Adipocyte (in vitro differentiated cells): ENCODE data around the gene SLC38A2.

Experiments
- DNase-seq: peaks from one replicate; pipeline ENCODE4 v3.0.0-alpha.2; 2015; ENCODE audit warnings: low read depth
- H3K27me3 ChIP-seq: replicated peaks from 2 replicates; pipeline ENCODE4 v1.7.0; 2013; ENCODE audit warnings: mild to moderate bottlenecking, low read length, moderate library complexity; ENCODE audit not compliant: control insufficient read depth, insufficient read depth
- H3K36me3 ChIP-seq: 2 replicates; pipeline ENCODE4 v1.7.0; 2013; ENCODE audit warnings: low read length, mild to moderate bottlenecking, moderate library complexity; ENCODE audit not compliant: control insufficient read depth, insufficient read depth, severe bottlenecking
- H3K4me1 ChIP-seq: 2 replicates; pipeline ENCODE4 v1.7.0; 2013; ENCODE audit warnings: mild to moderate bottlenecking, low read length, moderate library complexity; ENCODE audit not compliant: control insufficient read depth, insufficient read depth
- H3K4me3 ChIP-seq: 2 replicates; pipeline ENCODE4 v1.7.0; 2013; ENCODE audit warnings: mild to moderate bottlenecking, low read length, moderate library complexity
- H3K9ac ChIP-seq: 2 replicates; pipeline ENCODE4 v1.7.0; 2013; ENCODE audit warnings: mild to moderate bottlenecking, low read length, moderate library complexity
- H3K9me3 ChIP-seq: 2 replicates; pipeline ENCODE4 v1.7.0; 2013; ENCODE audit warnings: mild to moderate bottlenecking, low read length, moderate library complexity; ENCODE audit not compliant: control insufficient read depth

SLC38A2 gene

DNA sequence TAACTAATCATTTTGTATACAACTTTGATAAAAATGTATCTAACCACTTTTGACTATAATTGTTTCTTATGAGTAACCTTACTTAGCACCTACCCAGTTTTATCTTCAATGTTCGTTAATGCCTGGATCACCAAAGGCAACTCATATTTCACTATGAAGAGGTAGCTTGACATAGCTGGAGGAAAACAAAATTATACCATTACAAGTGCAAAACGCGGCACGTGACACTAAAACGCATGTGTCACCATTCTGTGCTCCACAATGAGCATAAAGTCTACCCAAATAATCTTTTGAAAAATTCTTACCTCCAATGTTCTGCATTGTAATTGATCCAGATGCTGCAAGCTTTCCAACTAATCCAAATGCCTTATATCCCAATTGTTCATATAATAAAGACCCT, 5.8 kb downstream of the SLC38A2 start:
- H3K4me3 ChIP-seq: peak overlapping the region; percentile 97
- H3K4me1 ChIP-seq: peaks cover 68% of the 10 kb centered on the region
- no peaks in the 10 kb centered on the region for H3K27me3 ChIP-seq
- peak overlapping the region; percentile 99 for H3K9ac ChIP-seq
- DNase-seq: peak; percentile 23
- H3K36me3 ChIP-seq: peaks cover 94% of the 10 kb centered on the region
- no peaks in the 10 kb centered on the region for H3K9me3 ChIP-seq

DNA sequence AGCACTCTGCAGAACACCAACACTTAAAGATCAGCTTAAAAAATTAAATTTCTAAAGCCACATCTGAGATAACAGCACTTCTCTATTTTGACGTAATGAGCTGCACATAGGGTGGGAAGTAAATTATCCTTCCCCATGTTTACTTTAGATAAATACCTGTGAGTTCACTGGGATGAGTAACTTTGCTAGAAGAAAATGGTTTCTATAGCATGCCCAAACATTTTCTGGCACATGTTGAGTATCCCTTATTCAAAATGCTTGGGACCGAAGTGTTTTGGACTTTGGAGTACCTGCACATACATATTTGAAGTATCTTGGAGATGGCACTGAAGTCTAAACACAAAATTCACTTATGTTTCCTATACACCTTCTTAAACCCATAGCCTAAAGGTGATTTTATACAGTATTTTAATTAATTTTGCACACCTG, 6.6 kb downstream of the SLC38A2 start:
- H3K9me3 ChIP-seq: no peaks in the 10 kb centered on the region
- peaks cover 73% of the 10 kb centered on the region for H3K4me1 ChIP-seq
- peak overlapping the region; percentile 97 for H3K4me3 ChIP-seq

DNA sequence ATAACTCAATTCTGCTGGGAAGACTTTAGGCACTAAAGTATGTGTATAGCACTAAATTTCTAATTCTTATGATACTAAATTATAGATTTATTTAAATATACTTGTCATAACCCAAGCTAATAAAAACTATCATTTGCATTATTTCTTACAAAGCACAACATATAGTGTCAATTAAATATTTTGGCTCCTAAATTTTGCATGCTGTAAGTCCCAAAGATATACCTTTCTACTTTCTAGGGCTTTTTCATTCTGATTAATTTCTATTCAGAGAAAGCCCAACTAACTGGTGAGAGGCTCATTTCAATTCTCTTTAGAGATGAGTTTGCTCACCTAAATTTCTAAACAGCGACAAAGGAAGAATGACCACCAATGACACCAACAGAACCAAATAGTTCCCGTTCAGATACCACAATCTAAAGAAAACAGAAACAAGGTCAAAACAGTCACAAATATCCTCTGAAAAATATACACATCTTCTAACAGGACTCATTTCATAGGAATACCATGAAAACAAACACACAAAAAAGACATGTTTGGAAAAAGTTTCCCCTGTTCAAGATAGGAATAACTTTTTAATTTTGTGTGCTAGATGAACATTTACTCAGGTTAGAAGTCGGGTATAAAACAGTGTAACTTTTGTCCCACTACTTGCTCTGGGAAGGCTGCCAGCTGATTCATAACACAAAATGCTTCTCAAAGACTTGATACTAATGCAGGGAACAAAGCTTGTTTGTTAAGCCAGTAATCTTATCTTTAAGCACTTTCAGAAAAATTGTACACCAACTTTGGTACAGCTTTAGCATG, 7.6 kb downstream of the SLC38A2 start:
- Histone ChIP-seq H3K27me3 (no peaks in the 10 kb centered on the region), H3K4me1 (peaks cover 78% of the 10 kb centered on the region), H3K36me3 (peaks cover 100% of the 10 kb centered on the region), H3K9ac (peak overlapping the region; percentile 99), H3K4me3 (peak overlapping the region; percentile 97), H3K9me3 (no peaks in the 10 kb centered on the region)
- DNase-seq: peak; percentile 75

More for the DNA sequence above, 6.6 kb downstream of the SLC38A2 start:
- Histone ChIP-seq H3K27me3 (no peaks in the 10 kb centered on the region), H3K9ac (peak overlapping the region; percentile 99), H3K36me3 (peaks cover 100% of the 10 kb centered on the region)
- peak; percentile 12 for DNase-seq

GRCh38 chr12:46364300-46364696, 8.3 kb downstream of the SLC38A2 start:
- H3K4me3 ChIP-seq: peak overlapping the region; percentile 97
- H3K9ac ChIP-seq: peak overlapping the region; percentile 99
- no peaks in the 10 kb centered on the region for H3K9me3 ChIP-seq
- H3K4me1 ChIP-seq: peaks cover 81% of the 10 kb centered on the region
- H3K36me3 ChIP-seq: peaks cover 100% of the 10 kb centered on the region
- no peaks in the 10 kb centered on the region for H3K27me3 ChIP-seq
- DNase-seq: no peak

GRCh38 chr12:46363582-46364299, 8.8 kb downstream of the SLC38A2 start:
- Histone ChIP-seq H3K36me3 (peaks cover 100% of the 10 kb centered on the region), H3K9me3 (no peaks in the 10 kb centered on the region), H3K4me3 (peak overlapping the region; percentile 97), H3K4me1 (peaks cover 82% of the 10 kb centered on the region), H3K27me3 (no peaks in the 10 kb centered on the region), H3K9ac (peak overlapping the region; percentile 99)
- DNase-seq: no peak

GRCh38 chr12:46362895-46363581, 9.5 kb downstream of the SLC38A2 start:
- Histone ChIP-seq H3K4me1 (peaks cover 85% of the 10 kb centered on the region), H3K36me3 (peaks cover 97% of the 10 kb centered on the region), H3K9ac (peak overlapping the region; percentile 99), H3K27me3 (no peaks in the 10 kb centered on the region), H3K9me3 (no peaks in the 10 kb centered on the region), H3K4me3 (peak overlapping the region; percentile 97)
- DNase-seq: peak; percentile 62

GRCh38 chr12:46361667-46362034, 10.9 kb downstream of the SLC38A2 start:
- peaks cover 83% of the 10 kb centered on the region for H3K36me3 ChIP-seq
- peaks cover 71% of the 10 kb centered on the region for H3K4me1 ChIP-seq
- peak overlapping the region; percentile 99 for H3K9ac ChIP-seq
- H3K4me3 ChIP-seq: peak overlapping the region; percentile 97
- H3K9me3 ChIP-seq: no peaks in the 10 kb centered on the region
- DNase-seq: no peak
- no peaks in the 10 kb centered on the region for H3K27me3 ChIP-seq

- Histone ChIP-seq H3K36me3 (peaks cover 78% of the 10 kb centered on the region), H3K9ac (peak overlapping the region; percentile 99), H3K4me1 (peaks cover 65% of the 10 kb centered on the region), H3K9me3 (no peaks in the 10 kb centered on the region), H3K4me3 (peak overlapping the region; percentile 97), H3K27me3 (no peaks in the 10 kb centered on the region)
- DNase-seq: peak; percentile 14
These were observed 11.5 kb downstream of the SLC38A2 start for GRCh38 chr12:46360908-46361666.

DNA sequence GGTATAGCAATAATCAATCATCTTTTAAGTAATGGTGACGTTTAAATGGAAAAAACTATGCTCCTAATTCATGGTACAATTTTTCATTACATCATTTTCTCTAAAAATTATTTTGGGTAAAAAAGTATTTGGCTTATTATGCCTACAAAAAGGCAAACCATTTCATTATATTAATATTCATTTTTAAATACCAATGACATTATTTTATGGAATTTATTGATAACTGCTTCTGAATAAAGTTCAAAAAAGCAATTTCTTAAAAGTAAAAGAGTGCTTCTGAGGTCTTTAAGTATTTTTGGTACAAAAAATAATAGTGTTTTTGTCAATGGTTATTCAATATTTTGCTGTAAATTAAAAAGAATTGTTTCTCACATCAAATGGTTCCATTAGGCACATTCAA, 12.2 kb downstream of the SLC38A2 start:
- Histone ChIP-seq H3K36me3 (peaks cover 71% of the 10 kb centered on the region), H3K4me1 (peaks cover 58% of the 10 kb centered on the region), H3K9ac (peak overlapping the region; percentile 62), H3K27me3 (no peaks in the 10 kb centered on the region), H3K4me3 (peak overlapping the region; percentile 39), H3K9me3 (no peaks in the 10 kb centered on the region)
- DNase-seq: no peak

DNA sequence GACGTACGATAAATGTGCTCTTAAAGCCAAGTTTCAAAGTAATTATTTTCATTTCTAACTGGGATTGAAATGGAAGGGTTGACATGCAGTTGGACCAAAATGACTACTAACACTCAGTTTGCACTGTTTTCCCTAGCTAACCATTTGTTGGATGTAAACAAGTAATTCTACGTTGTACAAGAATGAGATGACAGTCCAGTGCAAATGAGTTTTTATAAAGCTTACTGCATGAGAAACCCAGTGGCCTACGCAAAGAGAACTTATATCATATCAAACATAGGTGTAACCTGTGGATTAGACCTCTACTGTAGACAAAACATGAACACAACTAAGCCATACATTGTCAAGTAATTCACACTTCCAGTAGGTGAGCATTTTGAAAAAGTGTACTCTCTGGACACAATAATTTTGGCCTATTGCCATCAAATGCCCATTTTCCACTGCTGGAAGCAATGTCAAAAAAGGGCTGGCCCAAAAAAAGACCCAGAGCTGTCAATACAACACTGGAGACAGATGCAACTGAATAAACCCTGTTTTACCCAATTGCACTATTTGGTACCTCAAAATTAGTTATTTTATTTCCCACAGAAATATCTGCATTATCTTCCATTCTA, 12.8 kb downstream of the SLC38A2 start:
- H3K9ac ChIP-seq: peak overlapping the region; percentile 62
- no peaks in the 10 kb centered on the region for H3K9me3 ChIP-seq
- H3K36me3 ChIP-seq: peaks cover 65% of the 10 kb centered on the region
- H3K4me3 ChIP-seq: peak overlapping the region; percentile 39
- peaks cover 53% of the 10 kb centered on the region for H3K4me1 ChIP-seq
- peak; percentile 23 for DNase-seq
- H3K27me3 ChIP-seq: no peaks in the 10 kb centered on the region
